Natural killer cell (primary cell): Measurements from ENCODE around the gene METTL2A. TPM values are rescaled to one million over a fixed set of nuclear protein-coding genes. Genes with fewer than 3 reads are reported as not detected.
"Not testable (repeated sequence)": the region's sequence is repeated elsewhere in the genome, so short reads cannot be mapped to it uniquely, and the experiment has no call there.

ENCODE experiments used
- ATAC-seq, 3 donors: fragments of 150-1000 bp in 2 of 3; fragments of 200-7000 bp in 1 of 3; cut with Tn5 transposase; 1 replicate in 1 of 3; 2 replicates in 2 of 3; pipeline ENCODE4 v1.10.0; 2021; ENCODE audit warnings: mild to moderate bottlenecking in 2 of 3, moderate library complexity in 2 of 3
- DNase-seq, 2 donors: peaks; one replicate each; pipeline versions ENCODE4 v3.0.0 to v3.0.0-alpha.2; 2013 to 2021; ENCODE audit warnings: mixed read lengths in 1 of 2
- H3K27ac ChIP-seq: one replicate; pipeline ENCODE4 v1.5.1; 2013; ENCODE audit warnings: mild to moderate bottlenecking, low read length
- H3K27me3 ChIP-seq: one replicate; pipeline ENCODE4 v1.6.1; 2013; ENCODE audit warnings: low read length; ENCODE audit not compliant: control insufficient read depth, insufficient read depth
- H3K36me3 ChIP-seq: one replicate; pipeline ENCODE4 v1.6.1; 2013; ENCODE audit warnings: low read length; ENCODE audit not compliant: control insufficient read depth, insufficient read depth
- H3K4me1 ChIP-seq: one replicate; pipeline ENCODE4 v1.6.1; 2013; ENCODE audit warnings: low read length; ENCODE audit not compliant: control insufficient read depth, insufficient read depth
- H3K4me3 ChIP-seq: one replicate; pipeline ENCODE4 v1.5.1; 2013; ENCODE audit warnings: low read length
- H3K9me3 ChIP-seq: one replicate; pipeline ENCODE4 v1.6.1; 2013; ENCODE audit warnings: low read length; ENCODE audit not compliant: control insufficient read depth, insufficient read depth
- H3K27ac Mint-ChIP-seq, 2 donors: one replicate each; pipeline ENCODE4 v1.8.0; 2022; ENCODE audit warnings: mild to moderate bottlenecking in 2 of 2, mixed read lengths in 2 of 2, moderate library complexity in 1 of 2
- H3K27me3 Mint-ChIP-seq, 2 donors: one replicate each; pipeline ENCODE4 v1.8.0; 2022; ENCODE audit warnings: low read depth in 2 of 2, mixed read lengths in 2 of 2
- H3K36me3 Mint-ChIP-seq: one replicate; pipeline ENCODE4 v1.8.0; 2022; ENCODE audit warnings: mixed read lengths
- H3K4me1 Mint-ChIP-seq, 2 donors: one replicate each; pipeline ENCODE4 v1.8.0; 2022; ENCODE audit warnings: mixed read lengths in 2 of 2
- H3K4me3 Mint-ChIP-seq: one replicate; pipeline ENCODE4 v1.8.0; 2022; ENCODE audit warnings: mild to moderate bottlenecking, moderate library complexity, mixed read lengths
- H3K9me3 Mint-ChIP-seq, 2 donors: one replicate each; pipeline ENCODE4 v1.8.0; 2022; ENCODE audit warnings: mixed read lengths in 2 of 2
- WGBS: methylation state at CpG from one replicate; pipeline ENCODE4 v1.1.7; 2013; ENCODE audit warnings: missing lambda C conversion rate; ENCODE audit not compliant: insufficient coverage; 5-methylcytosine and 5-hydroxymethylcytosine counted together
- intact Hi-C: fragments of 100-400 bp; cut with micrococcal nuclease; formaldehyde crosslinking; loops from one replicate; pipeline ENCODE4 v1.14.2; 2022
- total RNA-seq, 4 donors: library from RNA; stranded (reverse); fragments of 120-200 nt in 1 of 4; gene quantifications; one replicate each; pipeline versions ENCODE4 v1.2.3 to v1.2.4, GENCODE V29; 2013 to 2022
- TF ChIP-seq, protein P1 (sequence below): fragments of 200-600 bp; IDR thresholded peaks from one replicate; pipeline ENCODE4 v1.8.0; 2022; ENCODE audit warnings: antibody characterized with exemption

METTL2A gene
- total RNA-seq, 3 donors from 2014 or later (not counting 1 experiment from before 2014, with no cell fraction given), result 10.8 to 13.5 (median 11.5) TPM

DNA sequence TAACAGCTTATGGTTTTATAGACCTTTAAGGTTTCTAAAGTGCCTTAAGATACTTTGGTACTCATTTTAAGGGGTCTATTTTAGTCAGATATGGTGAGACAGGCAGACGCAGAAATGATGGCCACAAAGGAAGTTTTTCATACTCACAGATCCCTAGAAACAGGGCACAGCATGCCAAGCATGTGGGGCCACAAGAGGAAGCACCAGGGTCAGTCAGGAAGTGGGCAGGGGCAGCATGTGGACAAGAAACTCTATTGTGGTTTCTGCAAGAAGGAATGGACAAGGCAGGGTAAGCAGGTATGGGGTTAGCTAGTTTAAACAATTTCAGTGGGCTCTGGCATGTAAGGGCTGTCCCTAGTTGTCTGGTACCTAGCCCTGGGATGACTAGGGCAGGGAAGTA is 34.8 kb upstream of the METTL2A start:
- Histone ChIP-seq H3K4me1 (no peaks in the 10 kb centered on the region), H3K27me3 (no peaks in the 10 kb centered on the region), H3K27ac (no peak overlapping the region), H3K36me3 (no peaks in the 10 kb centered on the region), H3K4me3 (no peak overlapping the region), H3K9me3 (no peaks in the 10 kb centered on the region)
- Mint-ChIP-seq H3K4me1 (peaks cover 0 to 6% of the 10 kb centered on the region in 2 donors), H3K4me3 (no peak overlapping the region), H3K9me3 (no peaks in the 10 kb centered on the region), H3K27me3 (peaks cover 11 to 26% of the 10 kb centered on the region in 2 donors), H3K27ac (no peak overlapping the region), H3K36me3 (no peaks in the 10 kb centered on the region)
- TF ChIP-seq, protein P1, sequence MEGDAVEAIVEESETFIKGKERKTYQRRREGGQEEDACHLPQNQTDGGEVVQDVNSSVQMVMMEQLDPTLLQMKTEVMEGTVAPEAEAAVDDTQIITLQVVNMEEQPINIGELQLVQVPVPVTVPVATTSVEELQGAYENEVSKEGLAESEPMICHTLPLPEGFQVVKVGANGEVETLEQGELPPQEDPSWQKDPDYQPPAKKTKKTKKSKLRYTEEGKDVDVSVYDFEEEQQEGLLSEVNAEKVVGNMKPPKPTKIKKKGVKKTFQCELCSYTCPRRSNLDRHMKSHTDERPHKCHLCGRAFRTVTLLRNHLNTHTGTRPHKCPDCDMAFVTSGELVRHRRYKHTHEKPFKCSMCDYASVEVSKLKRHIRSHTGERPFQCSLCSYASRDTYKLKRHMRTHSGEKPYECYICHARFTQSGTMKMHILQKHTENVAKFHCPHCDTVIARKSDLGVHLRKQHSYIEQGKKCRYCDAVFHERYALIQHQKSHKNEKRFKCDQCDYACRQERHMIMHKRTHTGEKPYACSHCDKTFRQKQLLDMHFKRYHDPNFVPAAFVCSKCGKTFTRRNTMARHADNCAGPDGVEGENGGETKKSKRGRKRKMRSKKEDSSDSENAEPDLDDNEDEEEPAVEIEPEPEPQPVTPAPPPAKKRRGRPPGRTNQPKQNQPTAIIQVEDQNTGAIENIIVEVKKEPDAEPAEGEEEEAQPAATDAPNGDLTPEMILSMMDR, result no peak
- DNase-seq (no peak), ATAC-seq (no peak)
- 0% methylated on average over 1 of the region's 1 CpG for WGBS
- intact Hi-C loops, result no loop called here

GRCh38 chr17:62392908-62393307 is 30.8 kb upstream of the METTL2A start:
- Mint-ChIP-seq H3K27me3 (peaks cover 11 to 27% of the 10 kb centered on the region in 2 donors), H3K27ac (no peak overlapping the region), H3K4me3 (no peak overlapping the region), H3K4me1 (peaks cover 0 to 6% of the 10 kb centered on the region in 2 donors), H3K36me3 (no peaks in the 10 kb centered on the region), H3K9me3 (no peaks in the 10 kb centered on the region)
- intact Hi-C loops, result no loop called here
- H3K9me3 ChIP-seq, result no peaks in the 10 kb centered on the region
- no peak overlapping the region for H3K27ac ChIP-seq
- ATAC-seq, result no peak
- H3K27me3 ChIP-seq, result no peaks in the 10 kb centered on the region
- 86% methylated on average over 1 of the region's 1 CpG for WGBS
- no peak for DNase-seq
- no peaks in the 10 kb centered on the region for H3K36me3 ChIP-seq
- H3K4me1 ChIP-seq, result no peaks in the 10 kb centered on the region
- no peak overlapping the region for H3K4me3 ChIP-seq
- TF ChIP-seq, protein P1, result no peak

DNA sequence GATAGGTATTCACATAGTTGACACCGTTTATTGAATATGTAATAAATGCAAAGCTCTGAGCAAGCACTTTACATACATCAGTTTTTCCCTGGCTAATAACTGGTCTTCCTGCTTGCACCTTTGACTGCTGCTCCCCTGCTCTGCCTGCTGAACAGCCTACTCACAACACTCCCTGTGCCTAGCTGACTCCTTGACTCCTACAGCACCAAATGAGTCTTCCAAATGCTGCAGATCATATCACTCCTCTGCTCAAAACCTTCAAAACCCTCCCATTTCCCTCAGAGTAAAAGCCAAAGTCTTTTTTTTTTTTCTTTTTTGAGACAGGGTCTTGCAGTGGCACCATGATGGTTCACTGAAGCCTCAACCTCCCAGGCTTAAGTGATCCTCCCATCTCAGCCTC is 24.8 kb upstream of the METTL2A start:
- Histone ChIP-seq H3K36me3 (no peaks in the 10 kb centered on the region), H3K9me3 (no peaks in the 10 kb centered on the region), H3K27ac (no peak overlapping the region), H3K4me3 (no peak overlapping the region), H3K4me1 (no peaks in the 10 kb centered on the region), H3K27me3 (peaks cover 2% of the 10 kb centered on the region)
- H3K36me3 Mint-ChIP-seq, result no peaks in the 10 kb centered on the region
- 80% methylated on average over 1 of the region's 1 CpG for WGBS
- H3K27ac Mint-ChIP-seq, result no peak overlapping the region
- intact Hi-C loops, result no loop called here
- no peaks in the 10 kb centered on the region for H3K9me3 Mint-ChIP-seq
- H3K4me3 Mint-ChIP-seq, result no peak overlapping the region
- no peaks in the 10 kb centered on the region for H3K4me1 Mint-ChIP-seq
- no peak for DNase-seq
- no peak for ATAC-seq
- peaks cover 17 to 26% of the 10 kb centered on the region in 2 donors for H3K27me3 Mint-ChIP-seq
- TF ChIP-seq, protein P1, result no peak

DNA sequence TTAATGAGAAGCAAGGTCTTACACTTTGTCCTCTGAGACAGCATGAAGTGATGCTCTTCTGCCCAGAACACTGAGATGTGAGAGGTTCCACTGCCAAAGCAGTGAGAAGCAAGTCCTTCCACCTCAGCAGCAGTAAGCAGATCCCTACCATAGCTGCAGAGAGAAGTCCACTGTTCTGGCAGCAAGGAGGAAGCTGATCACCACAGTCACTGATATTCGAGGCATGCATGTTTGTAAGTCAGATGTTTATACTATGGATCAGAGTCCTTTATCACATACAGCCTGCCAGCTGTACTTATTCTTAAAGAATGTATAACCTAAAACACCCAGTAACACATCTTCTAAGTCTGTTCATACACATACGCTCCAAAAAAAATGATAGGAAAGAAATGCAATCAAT is 18.2 kb upstream of the METTL2A start:
- intact Hi-C loops, result no loop called here

GRCh38 chr17:62413090-62413489 is 10.6 kb upstream of the METTL2A start:
- H3K4me3 ChIP-seq, H3K4me1 ChIP-seq, H3K36me3 ChIP-seq, H3K27me3 ChIP-seq, H3K27ac Mint-ChIP-seq, H3K9me3 ChIP-seq, H3K9me3 Mint-ChIP-seq, H3K4me3 Mint-ChIP-seq, H3K36me3 Mint-ChIP-seq, H3K27ac ChIP-seq, ATAC-seq, DNase-seq, intact Hi-C loops, H3K4me1 Mint-ChIP-seq: not testable (repeated sequence)
- 89% methylated on average over 1 of the region's 1 CpG for WGBS
- peaks cover 29 to 52% of the 10 kb centered on the region in 2 donors for H3K27me3 Mint-ChIP-seq

More for the DNA sequence above, 18.2 kb upstream of the METTL2A start:
- TF ChIP-seq, protein P1, result no peak
- Mint-ChIP-seq H3K27ac (no peak overlapping the region), H3K4me3 (no peak overlapping the region), H3K9me3 (no peaks in the 10 kb centered on the region), H3K36me3 (no peaks in the 10 kb centered on the region), H3K27me3 (peaks cover 22 to 44% of the 10 kb centered on the region in 2 donors), H3K4me1 (no peaks in the 10 kb centered on the region)
- H3K4me1 ChIP-seq, result no peaks in the 10 kb centered on the region
- no peaks in the 10 kb centered on the region for H3K36me3 ChIP-seq
- no peaks in the 10 kb centered on the region for H3K9me3 ChIP-seq
- DNase-seq (no peak), ATAC-seq (no peak)
- 64% methylated on average over 2 of the region's 2 CpGs for WGBS
- peaks cover 2% of the 10 kb centered on the region for H3K27me3 ChIP-seq
- no peak overlapping the region for H3K4me3 ChIP-seq
- H3K27ac ChIP-seq, result no peak overlapping the region
